Pancreas (tissue), 10 donors: ENCODE measurements around the gene SLC35A1. TPM values are rescaled to one million over a fixed set of nuclear protein-coding genes. Genes with fewer than 3 reads are reported as not detected.

Experiments
- ATAC-seq, 4 donors: fragments of 200-7000 bp; cut with Tn5 transposase; one replicate each; pipeline versions ENCODE4 v1.8.0 to v1.9.1; 2020; ENCODE audit warnings: mild to moderate bottlenecking in 4 of 4, moderate library complexity in 4 of 4
- DNase-seq, 6 donors: peaks; one replicate each; pipeline ENCODE4 v3.0.0-alpha.2; 2020
- FAIRE-seq: peaks from 2 replicates; lab custom pipeline; 2012; peaks lifted over from hg19 to GRCh38; lab: Jason Lieb, UNC
- H3K27ac ChIP-seq, 4 donors: fragments of 200-600 bp; sonication (generic); 1 replicate in 3 of 4; 2 replicates in 1 of 4; pipeline versions ENCODE4 v1.5.0 to v1.8.0; 2020
- H3K27me3 ChIP-seq, 4 donors: fragments of 200-600 bp; one replicate each; pipeline ENCODE4 v1.8.0; 2021
- H3K36me3 ChIP-seq, 3 donors: fragments of 200-600 bp; sonication (generic) in 1 of 3; one replicate each; pipeline versions ENCODE4 v1.5.0 to v1.8.0; 2020 to 2021
- H3K4me1 ChIP-seq, 3 donors: fragments of 200-600 bp; one replicate each; pipeline ENCODE4 v1.8.0; 2021
- H3K4me3 ChIP-seq, 4 donors: fragments of 200-600 bp; sonication (generic) in 2 of 4; one replicate each; pipeline versions ENCODE4 v1.5.0 to v1.8.0; 2020 to 2021
- H3K9me3 ChIP-seq, 4 donors: fragments of 200-600 bp; one replicate each; pipeline ENCODE4 v1.8.0; 2021
- WGBS, 2 donors: extraction: QIAGEN DNeasy Blood & Tissue Kit; methylation state at CpG; one replicate each; pipeline ENCODE4 v1.1.7; 2013; 5-methylcytosine and 5-hydroxymethylcytosine counted together
- intact Hi-C, 3 donors: fragments of 100-400 bp; cut with DNase I; formaldehyde crosslinking; loops; one replicate each; pipeline versions ENCODE4 v1.11.1 to v1.14.2; 2022
- polyA plus RNA-seq, 2 donors: library from polyadenylated mRNA; stranded (reverse); fragments of 200-250 nt; gene quantifications; one replicate each; pipeline ENCODE4 v1.2.3, GENCODE V29; 2013
- total RNA-seq, 6 donors: library from RNA; stranded (reverse); fragmentation: NEBNext Ultra II Directional in 4 of 6; extraction: Animal tissue kit (Norgen Biotek cat#: 25700) in 4 of 6; gene quantifications; one replicate each; pipeline versions ENCODE4 v1.2.1 to v1.2.4, GENCODE V29; 2021 to 2023
- TF ChIP-seq, protein P1 (sequence below), 4 donors: fragments of 200-600 bp; sonication (generic) in 3 of 4; IDR thresholded peaks; one replicate each; pipeline versions ENCODE4 v1.5.0 to v1.8.0; 2021; ENCODE audit warnings: antibody characterized with exemption in 4 of 4
- donor health status: healthy with polysubstance abuse.
- donor health status: DM: no; HTN: no; CAD: no; lungs with moderate emphysema.
- donor health status: DM: no; HTN: no; CAD: no.
- donor health status: control.
- donor health status: control.
- donor health status: Bipolar disorder and iron deficiency.
- donor health status: DM: yes; HTN: yes; CAD: no.
- donor health status: DM: no; HTN: no; CAD: no.
- donor health status: DM: no; HTN: no; CAD: no.
- donor health status: DM: yes; HTN: yes; CAD: no.

The SLC35A1 gene
- total and polyA plus RNA-seq, 8 donors, result 5.4 to 15.2 (median 7.7) TPM

- TF ChIP-seq, protein P1, sequence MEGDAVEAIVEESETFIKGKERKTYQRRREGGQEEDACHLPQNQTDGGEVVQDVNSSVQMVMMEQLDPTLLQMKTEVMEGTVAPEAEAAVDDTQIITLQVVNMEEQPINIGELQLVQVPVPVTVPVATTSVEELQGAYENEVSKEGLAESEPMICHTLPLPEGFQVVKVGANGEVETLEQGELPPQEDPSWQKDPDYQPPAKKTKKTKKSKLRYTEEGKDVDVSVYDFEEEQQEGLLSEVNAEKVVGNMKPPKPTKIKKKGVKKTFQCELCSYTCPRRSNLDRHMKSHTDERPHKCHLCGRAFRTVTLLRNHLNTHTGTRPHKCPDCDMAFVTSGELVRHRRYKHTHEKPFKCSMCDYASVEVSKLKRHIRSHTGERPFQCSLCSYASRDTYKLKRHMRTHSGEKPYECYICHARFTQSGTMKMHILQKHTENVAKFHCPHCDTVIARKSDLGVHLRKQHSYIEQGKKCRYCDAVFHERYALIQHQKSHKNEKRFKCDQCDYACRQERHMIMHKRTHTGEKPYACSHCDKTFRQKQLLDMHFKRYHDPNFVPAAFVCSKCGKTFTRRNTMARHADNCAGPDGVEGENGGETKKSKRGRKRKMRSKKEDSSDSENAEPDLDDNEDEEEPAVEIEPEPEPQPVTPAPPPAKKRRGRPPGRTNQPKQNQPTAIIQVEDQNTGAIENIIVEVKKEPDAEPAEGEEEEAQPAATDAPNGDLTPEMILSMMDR (IDR thresholded peaks at IDR 0.05), result no peak
- Histone ChIP-seq H3K36me3 (peaks cover 0 to under 1% (median 0%) of the 10 kb centered on the region in 3 donors), H3K4me3 (no peak overlapping the region), H3K27me3 (no peaks in the 10 kb centered on the region), H3K4me1 (peaks cover 0 to 3% (median 0%) of the 10 kb centered on the region in 3 donors), H3K27ac (no peak overlapping the region), H3K9me3 (no peaks in the 10 kb centered on the region)
- no peak for FAIRE-seq
- no peak for DNase-seq
- intact Hi-C loops, result no loop called here
- WGBS, 2 donors, result 95 to 100% methylated on average over 1 of the region's 1 CpG
- ATAC-seq, result no peak
These were observed 65.9 kb downstream of the SLC35A1 start for GRCh38 chr6:87538510-87539260.

GRCh38 chr6:87539554-87539953, 66.8 kb downstream of the SLC35A1 start:
- H3K9me3 ChIP-seq, result no peaks in the 10 kb centered on the region
- H3K36me3 ChIP-seq, result peaks cover 0 to 9% (median 5%) of the 10 kb centered on the region in 3 donors
- intact Hi-C loops, result no loop called here
- no peak overlapping the region for H3K27ac ChIP-seq
- DNase-seq (no peak), ATAC-seq (no peak), FAIRE-seq (no peak)
- H3K4me3 ChIP-seq, result no peak overlapping the region
- H3K4me1 ChIP-seq, result no peaks in the 10 kb centered on the region
- 97 to 99% methylated on average over 6 of the region's 6 CpGs for WGBS, 2 donors
- no peaks in the 10 kb centered on the region for H3K27me3 ChIP-seq
- TF ChIP-seq, protein P1 (IDR thresholded peaks at IDR 0.05), result no peak

DNA sequence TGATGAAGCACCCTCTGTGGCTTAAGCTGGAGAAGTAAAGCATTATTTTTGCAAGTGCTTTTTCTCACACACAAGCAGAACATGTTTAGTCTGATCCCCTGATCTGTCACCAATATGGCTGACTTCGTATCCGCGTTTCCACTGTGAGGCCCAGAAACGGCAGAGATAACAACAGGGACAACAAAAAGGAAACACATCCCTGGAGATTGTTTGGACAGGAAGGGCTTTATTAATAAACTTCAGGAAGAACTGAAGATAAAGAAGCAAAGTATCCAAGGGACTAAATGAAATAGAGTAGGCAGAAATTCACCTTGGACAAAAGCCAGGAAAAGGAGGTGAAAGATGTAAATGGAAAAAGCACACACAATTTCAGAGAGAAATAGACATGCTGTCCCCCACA, 67.8 kb downstream of the SLC35A1 start:
- TF ChIP-seq, protein P1 (IDR thresholded peaks at IDR 0.05), result no peak
- 74 to 85% methylated on average over 4 of the region's 4 CpGs for WGBS, 2 donors
- H3K27ac ChIP-seq, result no peak overlapping the region
- peaks cover 0 to 16% (median 6%) of the 10 kb centered on the region in 3 donors for H3K36me3 ChIP-seq
- H3K9me3 ChIP-seq, result no peaks in the 10 kb centered on the region
- no peak overlapping the region for H3K4me3 ChIP-seq
- intact Hi-C loops, result no loop called here
- no peaks in the 10 kb centered on the region for H3K4me1 ChIP-seq
- no peaks in the 10 kb centered on the region for H3K27me3 ChIP-seq
- FAIRE-seq (no peak), DNase-seq (no peak), ATAC-seq (no peak)

DNA sequence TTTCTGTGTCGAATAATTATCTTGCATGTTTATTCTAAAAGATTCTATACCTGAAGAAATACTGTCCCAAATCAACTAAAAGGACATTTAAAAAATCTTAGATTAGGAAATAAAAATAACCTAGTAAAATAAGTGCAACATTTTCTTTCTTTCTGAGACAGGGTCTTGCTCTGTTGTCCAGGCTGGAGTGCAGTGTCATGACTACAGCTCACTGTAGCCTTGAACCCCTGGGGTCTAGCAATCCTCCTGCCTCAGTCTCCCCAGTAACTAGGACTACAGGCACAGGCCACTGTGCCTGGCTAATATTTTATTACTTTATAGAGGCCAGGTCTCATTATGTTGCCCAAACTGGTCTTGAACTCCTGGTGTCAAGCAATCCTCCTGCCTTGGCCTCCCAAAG, 68.3 kb downstream of the SLC35A1 start:
- Histone ChIP-seq H3K4me3 (no peak overlapping the region), H3K36me3 (peaks cover 0 to 16% (median 6%) of the 10 kb centered on the region in 3 donors), H3K27ac (no peak overlapping the region), H3K27me3 (no peaks in the 10 kb centered on the region), H3K9me3 (no peaks in the 10 kb centered on the region), H3K4me1 (no peaks in the 10 kb centered on the region)
- no peak for FAIRE-seq
- TF ChIP-seq, protein P1 (IDR thresholded peaks at IDR 0.05), result no peak
- intact Hi-C loops, result no loop called here
- ATAC-seq, result no peak
- DNase-seq, result no peak
- 93 to 98% methylated on average over 1 of the region's 1 CpG for WGBS, 2 donors

DNA sequence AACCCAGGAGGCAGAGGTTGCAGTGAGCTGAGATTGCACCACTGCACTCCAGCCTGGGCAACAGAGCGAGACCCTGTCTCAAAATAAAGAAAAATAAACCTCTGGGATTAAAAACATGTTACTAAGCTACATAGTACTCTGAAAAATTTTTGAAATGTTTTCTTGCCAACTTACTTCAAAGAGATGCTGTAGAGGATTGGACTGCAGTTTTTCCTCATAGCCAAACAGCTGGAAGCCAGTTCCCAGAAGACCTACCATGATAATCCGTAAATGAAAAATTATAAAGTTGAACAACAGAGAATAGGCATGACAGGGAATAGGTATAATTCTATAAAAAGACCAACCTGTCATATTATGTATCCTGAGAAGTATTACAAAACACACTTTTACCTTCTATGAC, 69.0 kb downstream of the SLC35A1 start:
- Histone ChIP-seq H3K9me3 (no peaks in the 10 kb centered on the region), H3K4me1 (no peaks in the 10 kb centered on the region), H3K36me3 (peaks cover 0 to 16% (median 6%) of the 10 kb centered on the region in 3 donors), H3K27me3 (no peaks in the 10 kb centered on the region), H3K27ac (no peak overlapping the region), H3K4me3 (no peak overlapping the region)
- DNase-seq, result no peak
- no peak for ATAC-seq
- FAIRE-seq, result no peak
- 89 to 97% methylated on average over 2 of the region's 2 CpGs for WGBS, 2 donors
- intact Hi-C loops, result no loop called here
- TF ChIP-seq, protein P1 (IDR thresholded peaks at IDR 0.05), result no peak
